GM19438 (cell line): Measurements from ENCODE around the gene N4BP2.
A peak's percentile ranks its signal among the peaks of the same experiment; 100 is the strongest.
"Not testable (repeated sequence)": the region's sequence is repeated elsewhere in the genome, so short reads cannot be mapped to it uniquely, and the experiment has no call there.

Experiments used
- ATAC-seq: cut with Tn5 transposase; IDR thresholded peaks from one replicate; pipeline ENCODE4 v1.9.1; 2021; ENCODE audit warnings: low read depth; ENCODE audit not compliant: unreplicated experiment

N4BP2 gene

DNA sequence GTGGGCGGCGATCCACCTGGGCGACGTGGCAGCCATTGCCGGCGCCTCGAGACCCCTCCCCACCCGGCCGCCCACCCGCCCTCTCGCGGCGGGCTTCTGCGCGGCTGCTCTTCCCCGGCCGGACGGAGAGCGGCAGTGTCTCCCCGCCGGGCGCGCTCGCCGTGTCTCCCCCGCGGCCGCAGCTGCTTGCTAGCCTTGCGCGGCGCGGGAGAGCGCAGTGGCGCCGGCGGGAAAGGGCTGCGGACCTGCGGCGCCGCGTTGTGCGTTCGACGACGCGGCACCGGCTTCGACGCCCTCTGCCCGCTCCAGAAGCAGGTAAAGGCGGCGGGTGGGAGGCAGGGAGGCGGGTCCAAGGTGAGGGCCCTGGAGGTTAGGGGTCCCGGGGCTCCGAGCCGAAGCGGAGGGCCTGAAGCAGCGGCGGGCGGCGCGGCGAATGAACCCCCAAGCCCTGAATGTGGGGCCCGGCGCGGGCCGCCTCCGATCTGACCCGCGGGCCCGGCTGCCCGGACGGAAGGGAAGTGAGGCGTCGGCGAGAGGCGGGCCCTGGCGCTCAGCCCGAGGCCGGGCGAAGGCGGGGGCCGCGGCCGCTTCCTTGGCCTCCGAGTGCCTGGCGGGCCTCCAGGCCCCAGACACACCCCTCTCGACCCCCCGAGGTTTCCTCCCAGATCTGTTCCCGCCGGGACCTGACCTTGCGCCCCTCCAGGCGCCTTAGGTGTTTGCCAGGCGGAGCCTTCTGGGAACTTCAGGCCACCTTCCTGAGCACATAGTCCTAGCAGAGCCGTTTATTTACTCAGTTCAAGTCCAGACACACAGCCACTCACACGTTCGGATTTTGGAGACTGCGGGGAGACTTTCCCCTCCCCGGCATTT, at the start of gene N4BP2:
N4BP2 (plus strand) TSS at position 135 of the 870 bp plus-strand sequence. CDS start 40,491 bp downstream, outside the sequence.
- peak; percentile 54 for ATAC-seq

DNA sequence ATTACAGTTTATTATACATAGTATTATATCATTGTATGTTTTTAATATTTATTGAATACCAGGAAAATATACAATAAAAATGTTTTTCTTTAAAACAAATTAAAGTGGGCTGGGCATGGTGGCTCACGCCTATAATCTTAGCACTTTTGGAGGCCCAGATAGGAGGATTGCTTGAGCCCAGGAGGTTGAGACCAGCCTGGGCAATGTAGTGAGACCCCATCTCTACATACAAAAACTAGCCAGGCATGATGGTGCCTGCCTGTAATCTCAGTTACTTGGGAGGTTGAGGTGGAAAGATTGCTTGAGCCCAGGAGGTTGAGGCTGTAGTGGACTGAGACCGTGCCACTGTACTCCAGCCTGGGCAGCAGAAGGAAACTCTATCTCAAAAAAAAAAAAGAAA, 40.6 kb upstream of the N4BP2 start:
- no peak for ATAC-seq

DNA sequence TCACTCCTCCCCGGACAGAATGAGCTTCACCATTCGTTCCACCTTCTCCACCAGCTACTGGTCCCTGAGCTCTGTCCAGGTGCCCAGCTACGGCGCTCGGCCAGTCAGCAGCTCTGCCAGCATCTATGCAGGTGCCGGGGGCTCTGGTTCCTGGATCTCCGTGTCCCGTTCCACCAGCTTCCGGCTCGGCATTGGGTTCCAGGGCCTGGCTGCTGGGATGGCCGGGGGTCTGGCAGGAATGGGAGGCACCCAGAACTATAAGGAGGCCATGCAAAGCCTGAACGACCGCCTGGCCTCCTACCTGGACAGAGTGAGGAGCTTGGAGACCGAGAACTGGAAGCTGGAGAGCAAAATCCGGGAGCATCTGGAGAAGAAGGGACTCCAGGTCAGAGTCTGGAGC, 36.4 kb upstream of the N4BP2 start:
- no peak for ATAC-seq

DNA sequence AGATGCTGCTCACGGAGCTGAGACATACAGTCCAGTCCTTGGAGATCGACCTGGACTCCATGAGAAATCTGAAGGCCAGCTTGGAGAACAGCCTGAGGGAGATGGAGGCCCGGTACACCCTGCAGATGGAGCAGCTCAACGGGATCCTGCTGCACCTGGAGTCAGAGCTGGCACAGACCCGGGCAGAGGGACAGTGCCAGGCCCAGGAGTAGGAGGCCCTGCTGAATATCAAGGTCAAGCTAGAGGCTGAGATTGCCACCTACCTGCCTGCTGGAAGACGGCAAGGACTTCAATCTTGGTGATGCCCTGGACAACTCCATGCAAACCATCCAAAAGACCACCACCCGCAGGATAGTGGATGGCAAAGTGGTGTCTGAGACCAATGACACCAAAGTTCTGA, 35.5 kb upstream of the N4BP2 start:
- not testable (repeated sequence) for ATAC-seq

DNA sequence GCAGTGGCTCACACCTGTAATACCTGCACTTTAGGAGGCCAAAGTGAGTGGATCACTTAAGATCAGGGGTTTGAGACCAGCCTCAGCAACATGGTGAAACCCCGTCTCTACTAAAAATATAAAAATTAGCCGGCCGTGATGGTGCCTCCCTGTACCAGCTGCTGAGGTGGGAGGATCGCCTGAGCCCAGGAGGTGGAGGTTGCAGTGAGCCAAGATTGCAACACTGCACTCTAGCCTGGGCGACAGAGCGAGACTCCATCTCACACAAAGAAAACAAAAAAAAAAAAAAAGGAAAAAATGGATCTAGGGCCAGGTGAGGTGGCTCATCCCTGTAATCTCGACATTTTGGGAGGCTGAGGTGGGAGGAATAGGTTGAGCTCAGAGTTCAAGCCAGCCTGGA, 32.6 kb upstream of the N4BP2 start:
- ATAC-seq: not testable (repeated sequence)

DNA sequence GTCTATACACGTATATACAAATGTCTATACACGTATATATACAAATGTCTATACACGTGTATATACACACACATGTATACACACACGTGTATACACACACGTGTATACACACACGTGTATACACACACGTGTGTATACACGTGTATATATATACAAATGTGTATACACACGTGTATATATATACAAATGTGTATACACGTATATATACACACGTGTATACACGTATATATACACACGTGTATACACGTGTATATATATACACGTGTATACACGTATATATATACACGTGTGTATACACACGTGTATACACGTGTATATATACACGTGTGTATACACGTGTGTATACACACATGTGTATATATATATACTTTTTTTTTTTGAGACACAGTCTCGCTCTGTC, 23.9 kb upstream of the N4BP2 start:
- no peak for ATAC-seq

DNA sequence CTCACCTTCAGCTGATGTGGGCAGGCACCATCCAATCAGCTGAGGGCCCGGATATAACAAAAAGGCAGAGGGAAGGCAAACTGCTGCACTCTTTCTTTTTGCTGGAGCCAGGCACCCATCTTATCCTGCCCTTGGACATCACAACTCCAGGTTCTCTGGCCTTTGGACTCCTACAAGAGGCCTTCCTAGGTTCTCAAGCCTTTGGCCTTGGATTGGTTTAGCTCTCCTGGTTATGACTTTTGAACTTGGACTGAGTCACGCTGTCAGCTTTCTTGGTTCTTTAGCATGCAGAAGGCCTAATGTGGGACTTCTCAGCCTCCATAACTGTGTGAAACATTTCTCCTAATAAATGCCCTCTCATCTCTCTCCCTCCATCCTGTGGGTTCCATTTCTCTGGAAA, 23.0 kb upstream of the N4BP2 start:
- ATAC-seq: no peak

DNA sequence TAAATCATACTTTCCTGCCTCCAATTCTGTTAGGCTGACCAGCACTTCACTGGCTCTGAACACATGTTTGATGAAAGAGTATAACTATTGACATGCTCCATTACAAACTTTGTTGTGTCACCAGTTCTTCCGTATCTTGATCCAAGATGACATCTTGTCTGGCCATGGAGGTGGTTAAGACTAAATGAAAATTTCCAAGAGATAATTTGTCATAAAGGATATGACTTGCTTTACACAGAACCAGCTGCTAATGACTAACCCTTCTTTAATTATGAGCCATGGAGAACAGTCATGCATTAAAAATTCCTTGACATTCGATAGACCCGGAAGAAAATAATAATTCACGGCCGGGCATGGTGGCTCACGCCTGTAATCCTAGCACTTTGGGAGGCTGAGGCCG, 17.7 kb upstream of the N4BP2 start:
- no peak for ATAC-seq

DNA sequence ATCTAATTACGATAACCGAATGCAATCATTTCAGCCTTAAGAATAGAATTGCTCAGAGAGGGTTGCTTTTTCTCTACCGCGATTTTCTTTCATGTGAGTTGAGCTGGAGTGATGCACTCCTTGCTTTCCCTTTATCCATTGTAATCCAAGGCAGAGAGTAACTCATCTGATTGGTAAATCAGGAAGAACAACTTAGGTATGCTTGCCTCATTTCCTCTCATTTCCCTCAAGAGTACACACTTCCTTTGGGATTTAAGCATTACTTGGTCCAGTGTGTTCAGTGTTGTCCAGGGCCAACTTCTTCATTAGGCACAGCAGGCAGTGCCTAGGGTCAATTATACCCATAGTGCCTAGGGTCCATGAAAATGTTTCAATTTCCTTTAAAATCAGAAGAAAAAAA, 15.7 kb upstream of the N4BP2 start:
- ATAC-seq: no peak

DNA sequence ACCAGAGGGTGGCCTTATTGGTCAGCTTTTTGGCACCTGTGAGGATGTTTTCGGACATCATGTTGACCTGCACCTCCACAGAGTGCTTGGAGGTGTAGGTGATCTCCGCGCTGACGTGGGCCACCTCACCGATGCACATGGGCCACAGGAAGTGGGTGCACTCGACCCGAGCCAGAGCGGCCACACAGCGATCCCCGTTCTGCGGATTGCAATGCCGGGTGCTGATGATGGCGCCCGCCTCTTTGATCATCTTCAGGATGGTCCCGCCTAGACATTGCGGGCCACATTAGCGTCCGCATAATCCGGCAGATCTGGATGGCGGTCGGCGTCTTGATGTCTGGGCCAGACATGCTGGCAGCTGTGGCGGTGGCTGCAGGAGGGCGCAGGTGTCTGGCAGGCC, 12.9 kb upstream of the N4BP2 start:
- no peak for ATAC-seq

DNA sequence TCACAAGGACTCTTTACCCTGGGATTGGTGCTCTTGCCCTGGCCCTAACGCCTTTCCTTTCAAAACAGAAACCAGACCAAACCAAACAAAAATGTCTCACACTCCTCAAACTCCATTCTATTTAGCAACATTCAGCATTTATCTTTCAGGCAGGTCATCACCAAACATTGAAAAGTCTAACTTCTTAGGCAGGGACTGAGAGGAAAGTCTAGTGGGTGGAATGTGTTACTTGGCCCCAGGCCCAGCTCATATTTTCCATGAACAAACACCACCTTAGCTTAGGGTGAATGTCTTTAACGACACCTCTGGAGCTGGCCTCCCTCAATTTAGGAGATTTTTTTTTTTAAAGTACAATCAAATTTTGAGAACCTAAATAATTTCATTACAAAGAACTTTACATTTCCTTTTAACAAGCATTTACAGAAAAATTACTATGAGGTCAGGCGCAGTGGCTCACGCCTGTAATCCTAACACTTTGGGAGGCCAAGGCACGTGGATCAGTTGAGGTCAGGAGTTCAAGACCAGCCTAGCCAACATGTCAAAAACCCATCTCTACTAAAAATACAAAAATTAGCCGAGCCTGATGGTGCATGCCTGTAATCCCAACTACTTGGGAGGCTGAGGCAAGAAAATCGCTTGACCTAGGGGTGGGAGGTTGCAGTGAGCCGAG, 10.2 kb upstream of the N4BP2 start:
- ATAC-seq: no peak

DNA sequence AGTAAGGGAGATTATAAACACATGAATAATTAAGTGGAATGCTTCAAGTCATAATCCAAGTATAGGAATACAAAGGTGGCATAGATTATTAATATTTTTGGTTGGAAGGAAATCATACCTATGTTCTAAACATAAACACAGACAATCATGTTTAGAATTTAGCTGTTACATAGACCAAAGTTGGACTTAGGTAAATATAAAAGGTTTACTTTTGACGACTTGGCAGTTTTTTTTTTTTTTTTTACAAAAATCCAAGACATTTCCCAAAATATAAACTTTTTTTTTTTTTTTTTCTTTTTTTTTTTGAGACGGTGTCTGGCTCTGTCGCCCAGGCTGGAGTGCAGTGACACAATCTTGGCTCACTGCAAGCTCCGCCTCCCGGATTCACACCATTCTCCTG, 3.5 kb upstream of the N4BP2 start:
- no peak for ATAC-seq

DNA sequence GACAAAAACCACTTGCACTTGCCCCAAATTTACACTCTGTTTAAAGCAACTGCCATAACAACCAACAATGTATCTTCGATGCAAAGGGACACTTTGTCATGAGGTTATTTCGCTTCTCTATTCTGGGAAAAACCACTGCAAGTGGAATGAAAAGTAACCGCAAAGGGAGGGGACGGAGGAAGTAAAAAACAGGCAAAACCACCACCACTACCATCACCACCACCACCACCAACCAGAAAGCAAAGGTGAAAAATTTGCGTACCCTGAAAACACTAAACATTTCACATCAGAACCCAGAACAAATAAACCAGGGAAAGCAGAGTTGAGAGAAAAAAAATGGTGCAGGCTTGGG, 1.2 kb upstream of the N4BP2 start:
- peak; percentile 2 for ATAC-seq

DNA sequence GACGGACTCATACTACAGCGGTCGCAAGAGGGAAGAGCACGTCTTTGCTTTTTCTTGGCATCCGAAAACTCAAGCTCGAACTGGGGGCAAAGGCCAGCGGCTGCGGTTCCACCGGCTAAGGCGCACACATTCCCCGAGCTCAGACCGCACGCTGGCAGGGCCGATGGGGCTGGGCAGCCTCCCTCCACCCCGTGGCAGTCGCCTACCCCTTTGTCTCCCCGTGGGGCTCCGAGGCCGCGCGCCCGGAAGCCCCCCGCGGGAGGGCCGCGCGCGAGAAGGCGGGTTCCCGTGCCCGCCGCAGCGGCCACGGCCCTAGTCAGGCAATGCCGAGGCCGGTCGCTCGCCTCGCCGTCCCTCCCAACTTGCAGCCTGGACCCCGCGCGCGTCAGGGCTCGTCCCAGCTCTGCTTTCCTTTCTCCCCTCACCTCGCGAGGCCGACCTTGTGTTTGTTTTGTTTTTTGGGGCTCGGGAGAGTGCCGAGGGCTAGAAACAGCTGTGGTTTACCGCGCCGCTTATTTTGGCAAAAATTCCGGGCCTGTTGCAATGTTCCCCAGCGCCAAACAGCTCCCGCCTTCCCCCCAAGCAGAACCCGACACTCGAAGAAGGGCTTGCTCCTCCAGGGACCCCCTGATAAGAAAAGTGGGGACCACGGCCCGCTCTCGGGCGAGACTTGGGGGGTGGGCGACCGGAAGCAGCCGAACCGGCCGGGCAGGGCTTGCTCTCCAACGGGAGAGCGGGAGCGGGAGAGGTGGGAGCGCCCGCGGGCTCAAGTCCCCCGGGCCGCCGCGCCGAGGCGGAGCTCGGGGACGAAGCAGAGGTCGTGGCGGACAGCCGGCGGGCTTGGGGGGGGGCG, 561 bp upstream of the N4BP2 start:
- peak; percentile 21 for ATAC-seq

DNA sequence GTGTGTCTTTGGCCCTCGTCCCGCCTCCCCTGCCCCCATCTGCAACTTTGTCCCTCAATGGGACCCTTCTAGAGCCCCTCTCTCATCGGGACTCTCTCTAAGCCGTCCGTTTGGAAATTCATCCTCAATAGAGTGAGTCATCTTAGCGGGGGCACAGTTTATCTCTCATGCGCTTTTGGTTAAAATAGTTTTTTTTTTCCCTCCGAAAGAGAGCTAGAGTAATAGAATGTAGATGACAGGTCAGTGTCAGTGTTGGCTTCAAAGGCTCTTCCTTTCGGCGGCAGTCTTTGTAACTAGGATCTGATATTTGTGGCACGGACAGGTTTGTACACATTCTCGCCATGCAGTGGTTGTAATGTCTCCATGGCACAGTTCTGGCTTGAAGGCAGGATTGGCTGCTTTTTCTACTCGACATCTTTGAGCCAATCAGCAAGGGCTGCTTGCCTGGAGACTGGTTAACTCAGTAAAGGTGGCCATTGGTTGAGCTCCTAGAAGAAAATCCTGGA, 989 bp downstream of the N4BP2 start:
- peak; percentile 63 for ATAC-seq

DNA sequence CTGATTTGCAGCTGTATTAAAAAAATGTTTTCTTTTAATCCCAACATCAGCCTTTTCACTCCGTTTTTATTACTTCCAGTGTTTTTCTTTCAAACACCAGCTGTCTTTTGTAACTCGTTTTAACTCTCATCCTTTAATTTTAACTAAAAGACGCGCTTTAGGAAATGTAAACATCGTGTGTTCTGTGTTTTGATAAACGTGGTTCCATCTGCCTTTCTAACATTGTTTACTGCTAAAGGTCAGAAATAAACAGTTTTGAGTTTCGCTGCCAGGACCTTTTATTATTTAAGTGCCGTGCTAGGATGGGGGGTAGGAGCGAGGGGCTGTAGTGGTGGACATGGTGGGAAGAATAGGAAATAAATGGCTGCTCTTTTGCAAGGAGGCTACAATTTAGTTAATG, 1.5 kb downstream of the N4BP2 start:
- ATAC-seq: no peak

DNA sequence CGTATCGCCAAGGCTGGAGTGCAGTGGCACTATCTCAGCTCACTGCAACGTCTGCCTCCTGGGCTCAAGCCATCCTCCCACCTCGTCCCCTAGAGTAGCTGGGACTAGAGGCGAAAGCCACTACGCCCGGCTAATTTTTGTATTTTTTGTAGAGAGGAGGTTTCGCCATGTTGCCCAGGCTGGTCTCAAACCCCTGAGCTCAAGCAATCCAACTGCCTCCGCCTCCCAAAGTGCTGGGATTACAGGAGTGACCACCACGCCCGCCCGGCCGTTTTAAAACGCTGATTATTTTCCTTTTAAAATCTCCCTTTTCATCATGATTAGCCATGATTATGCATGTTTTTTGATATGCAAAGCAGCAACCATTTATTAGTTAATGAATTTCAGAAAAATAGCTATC, 2.2 kb downstream of the N4BP2 start:
- ATAC-seq: no peak

DNA sequence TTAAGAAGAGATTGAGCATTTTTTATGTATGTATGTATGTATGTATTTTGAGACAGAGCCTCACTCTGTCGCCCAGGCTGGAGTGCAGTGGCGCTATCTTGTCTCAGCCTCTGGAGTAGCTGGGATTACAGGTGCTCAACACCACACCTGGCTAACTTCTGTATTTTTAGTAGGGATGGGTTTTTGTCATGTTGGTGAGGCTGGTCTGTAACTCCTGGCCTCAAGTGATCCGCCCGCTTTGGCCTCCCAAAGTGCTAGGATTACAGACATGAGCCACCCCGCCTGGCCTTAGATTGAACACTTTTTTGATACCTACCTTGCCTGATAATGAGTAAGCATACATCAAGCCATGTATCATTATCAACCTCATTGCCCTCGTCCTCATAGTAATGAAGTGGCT, 2.7 kb downstream of the N4BP2 start:
- no peak for ATAC-seq

DNA sequence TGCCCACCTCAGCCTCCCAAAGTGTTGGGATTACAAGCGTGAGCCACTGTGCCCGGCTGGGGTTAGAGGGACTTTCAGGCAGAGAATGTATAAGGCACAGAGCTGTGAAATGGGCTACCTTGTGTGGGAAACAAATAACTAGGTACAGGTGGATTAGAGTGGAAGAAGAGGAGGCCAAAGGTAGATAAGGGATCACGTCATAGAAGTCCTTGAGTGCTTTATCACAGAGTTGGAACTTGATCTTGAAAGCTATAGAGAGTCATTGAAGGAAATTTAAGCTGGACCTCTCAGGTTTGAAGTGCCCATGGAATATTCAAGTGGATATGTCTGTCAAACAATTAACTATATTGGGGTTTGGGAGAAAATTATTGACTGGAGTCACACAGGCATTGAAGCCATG, 8.4 kb downstream of the N4BP2 start:
- no peak for ATAC-seq

DNA sequence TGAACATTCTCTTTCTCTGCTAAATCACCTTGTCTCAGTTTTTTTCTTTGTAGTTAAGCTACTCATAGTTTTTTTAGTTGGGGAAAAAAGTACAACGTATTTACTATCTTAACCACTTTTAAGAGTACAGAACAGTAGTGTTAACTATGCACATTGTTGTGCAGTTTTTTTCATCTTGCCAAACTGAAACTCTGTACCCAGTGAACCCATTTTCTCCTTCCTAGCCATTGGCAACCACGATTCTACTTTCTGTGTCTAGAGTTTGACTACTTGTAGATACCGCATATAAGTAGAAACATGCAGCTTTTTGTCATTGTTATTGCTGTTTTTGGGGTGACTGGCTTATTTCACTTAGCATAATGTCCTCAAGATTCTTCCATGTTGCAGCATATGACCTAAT, 10.0 kb downstream of the N4BP2 start:
- no peak for ATAC-seq

DNA sequence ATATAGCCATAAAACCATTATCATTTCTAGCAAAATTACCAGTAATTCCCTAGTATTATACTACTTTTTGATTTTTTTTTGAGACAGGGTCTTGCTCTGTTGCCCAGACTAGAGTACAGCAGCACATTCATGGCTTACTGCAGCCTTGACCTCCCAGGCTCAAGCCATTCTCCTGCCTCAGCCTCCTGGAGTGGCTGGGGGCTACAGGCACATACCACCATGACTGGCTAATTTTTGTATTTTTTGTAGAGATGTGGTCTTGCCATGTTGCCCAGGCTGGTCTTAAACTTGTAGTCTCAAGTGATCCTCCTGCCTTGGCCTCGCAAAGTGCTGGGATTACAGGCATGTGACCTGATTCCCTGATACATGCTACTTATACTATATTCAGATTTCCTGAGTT, 13.7 kb downstream of the N4BP2 start:
- ATAC-seq: no peak
